GM12878 (cell line): ENCODE data around the gene SHPK. TPM values are rescaled to one million over a fixed set of nuclear protein-coding genes. Genes with fewer than 3 reads are reported as not detected.

Source experiments
- ATAC-seq: fragments of 200-7000 bp; cut with Tn5 transposase; 3 replicates; pipeline ENCODE4 v1.9.1; 2020; ENCODE audit warnings: mild to moderate bottlenecking, moderate library complexity
- BruUV-seq: library from RNA; stranded (reverse); fragments of 400-500 nt; replicated peaks from 2 replicates; lab custom pipeline; 2021; lab: Mats Ljungman, UMichigan
- CTCF ChIA-PET: fragments of 300-600 bp; sonication (Branson Sonifier 250); formaldehyde crosslinking; extraction: SDS; loops from one replicate; lab custom pipeline; 2021; ENCODE audit warnings: inconsistent platforms; lab: Yijun Ruan, JAX
- POLR2A ChIA-PET: fragments of 350-600 bp; formaldehyde crosslinking; extraction: SDS; loops from one replicate; lab custom pipeline; 2021; ENCODE audit warnings: inconsistent platforms; lab: Charles Lee
- RAD21 ChIA-PET: fragments of 300-600 bp; sonication (Branson Sonifier 250); formaldehyde crosslinking; loops from one replicate; lab custom pipeline; 2023; ENCODE audit warnings: antibody characterized with exemption; ENCODE audit not compliant: unreplicated experiment; lab: Charles Lee
- SMC1A ChIA-PET: fragments of 300-600 bp; sonication (Branson Sonifier 250); formaldehyde crosslinking; loops from one replicate; lab custom pipeline; 2023; ENCODE audit not compliant: unreplicated experiment, uncharacterized antibody; lab: Charles Lee
- DNase-seq: peaks from one replicate; pipeline ENCODE4 v3.0.0-alpha.2; 2011; ENCODE audit warnings: low read depth, low spot score
- FAIRE-seq: peaks from 3 replicates; lab custom pipeline; 2011; peaks lifted over from hg19 to GRCh38; lab: Jason Lieb, UNC
- H2AFZ ChIP-seq: 2 replicates; pipeline ENCODE4 v1.6.0; 2011; ENCODE audit warnings: low read depth, low read length, control low read depth; ENCODE audit not compliant: control insufficient read depth
- H3K27ac ChIP-seq: 2 replicates; pipeline ENCODE4 v1.5.1; 2011; ENCODE audit warnings: control low read depth; ENCODE audit not compliant: control insufficient read depth, insufficient read depth
- H3K27me3 ChIP-seq, 2 experiments: replicated peaks in 1 of 2; 2 replicates each; pipeline versions ENCODE4 v1.6.0 to v1.6.1; 2011; ENCODE audit warnings: low read length in 1 of 2; ENCODE audit not compliant: control insufficient read depth in 2 of 2, insufficient read depth in 2 of 2
- H3K36me3 ChIP-seq, 2 experiments: 2 replicates each; pipeline ENCODE4 v1.5.1; 2011; ENCODE audit warnings: low read length in 1 of 2; ENCODE audit not compliant: control insufficient read depth in 2 of 2, insufficient read depth in 2 of 2
- H3K4me1 ChIP-seq: 2 replicates; pipeline ENCODE4 v1.6.1; 2011; ENCODE audit warnings: mild to moderate bottlenecking, low read length, moderate library complexity, mixed read lengths; ENCODE audit not compliant: control insufficient read depth, insufficient read depth
- H3K4me2 ChIP-seq: 2 replicates; pipeline ENCODE4 v1.6.0; 2011; ENCODE audit warnings: control low read depth; ENCODE audit not compliant: control insufficient read depth, insufficient read depth
- H3K4me3 ChIP-seq: fragments of 200-600 bp; sonication (generic); 2 replicates; pipeline ENCODE4 v1.5.1; 2016
- H3K79me2 ChIP-seq: 2 replicates; pipeline ENCODE4 v1.6.0; 2011; ENCODE audit warnings: low read length; ENCODE audit not compliant: control insufficient read depth, insufficient read depth
- H3K9ac ChIP-seq: 2 replicates; pipeline ENCODE4 v1.8.0; 2011; ENCODE audit warnings: low read length, control low read depth, mixed read lengths; ENCODE audit not compliant: control insufficient read depth, insufficient read depth
- H3K9me3 ChIP-seq: replicated peaks from 3 replicates; pipeline ENCODE4 v1.5.1; 2011; ENCODE audit warnings: mild to moderate bottlenecking, low read length; ENCODE audit not compliant: control insufficient read depth, insufficient read depth
- H4K20me1 ChIP-seq: 2 replicates; pipeline ENCODE4 v1.6.0; 2011; ENCODE audit not compliant: control insufficient read depth, insufficient read depth
- CTCF ChIP-seq, 3 experiments: IDR thresholded peaks in 2 of 3; conservative IDR thresholded peaks in 1 of 3; 2 replicates each; pipeline ENCODE4 v1.5.1; 2011; ENCODE audit warnings: low read depth in 3 of 3, low read length in 3 of 3, mild to moderate bottlenecking in 3 of 3, control low read depth in 2 of 3, moderate library complexity in 2 of 3, inconsistent platforms in 1 of 3, mixed read lengths in 1 of 3; ENCODE audit not compliant: control insufficient read depth in 2 of 3, insufficient read depth in 1 of 3; ENCODE audit errors: extremely low read depth in 1 of 3
- MYC ChIP-seq: IDR thresholded peaks from 2 replicates; pipeline ENCODE4 v1.6.1; 2011; ENCODE audit warnings: mild to moderate bottlenecking, low read length, moderate library complexity, inconsistent platforms; ENCODE audit not compliant: insufficient read depth, insufficient replicate concordance, insufficient read length, severe bottlenecking
- SPI1 ChIP-seq: IDR thresholded peaks from 2 replicates; pipeline ENCODE4 v1.6.1; 2011; ENCODE audit warnings: low read depth, mild to moderate bottlenecking, low read length, moderate library complexity, borderline replicate concordance; ENCODE audit not compliant: insufficient read depth
- ZNF622 ChIP-seq: fragments of 450-650 bp; IDR thresholded peaks from 2 replicates; pipeline ENCODE4 v1.6.1; 2017; ENCODE audit warnings: mild to moderate bottlenecking, inconsistent platforms
- WGBS: methylation state at CpG from one replicate; pipeline ENCODE4 v1.1.6; 2016; ENCODE audit warnings: low lambda C conversion rate; ENCODE audit not compliant: insufficient replicate concordance, insufficient coverage; ENCODE audit errors: missing lambda C conversion rate; 5-methylcytosine and 5-hydroxymethylcytosine counted together
- in situ Hi-C: fragments of 300-500 bp; cut with MboI; formaldehyde crosslinking; loops from 9 replicates; pipeline ENCODE4 v1.14.3; 2018; ENCODE audit warnings: mixed read lengths
- intact Hi-C: fragments of 100-400 bp; cut with micrococcal nuclease; formaldehyde crosslinking; loops from one replicate; pipeline ENCODE4 v1.14.2; 2022; ENCODE audit not compliant: unreplicated experiment
- polyA plus RNA-seq, 11 experiments: library from polyadenylated mRNA; depleted of rRNA in 4 of 11; unstranded in 6 of 11; stranded (reverse) in 5 of 11; fragments of >200 nt; fragmentation: Nextera tagmentation in 4 of 11; fragmentation: Illumina TruSeq in 1 of 11; extraction: Ambion mirVana in 4 of 11; extraction: Trizol in 1 of 11; gene quantifications; 1 replicate in 1 of 11; 2 replicates in 10 of 11; pipeline versions ENCODE4 v1.2.1 to v1.2.3, GENCODE V29; 2011 to 2016; ENCODE audit warnings: inconsistent platforms in 2 of 11, missing spikeins in 2 of 11, low read depth in 1 of 11
- total RNA-seq, 4 experiments: library from RNA; depleted of rRNA in 3 of 4; stranded (reverse); fragments of >200 nt in 3 of 4; fragmentation: Illumina TruSeq in 1 of 4; extraction: Trizol in 1 of 4; gene quantifications; 2 replicates each; pipeline versions ENCODE4 v1.2.1 to v1.2.3, GENCODE V29; 2013 to 2021

The SHPK gene
- total and polyA plus RNA-seq, 10 of the 15 experiments (the other 5 are each of a cell fraction or from before 2014, with no cell fraction given): 1.7 to 16.6 (median 12.9) TPM

- RAD21 ChIA-PET: interaction anchor here (0.6 to 4.1 kb wide), 4 partner anchors 44 to 1337 kb away, joined by 4 to 26 read pairs (median 5); partner anchors contain the start of genes CTNS and SHPK
- H3K36me3 ChIP-seq: no peaks in the 10 kb centered on the region
- peak overlapping the region; percentile 99 for H3K4me2 ChIP-seq
- peaks cover 51% of the 10 kb centered on the region for H3K4me1 ChIP-seq
- ATAC-seq (no peak), DNase-seq (no peak)
- CTCF ChIA-PET: interaction anchor here (0.7 to 1.2 kb wide), 4 partner anchors 25 to 179 kb away, joined by 3 to 5 read pairs (median 4); no protein-coding TSS in a partner anchor
- in situ Hi-C loops: no loop called here
- peak overlapping the region; percentile 92 for H3K27ac ChIP-seq
- H3K27me3 ChIP-seq: no peaks in the 10 kb centered on the region
- H3K9me3 ChIP-seq: no peaks in the 10 kb centered on the region
- no peaks in the 10 kb centered on the region; the same call in none of the 2 replicates for H3K79me2 ChIP-seq
- SMC1A ChIA-PET: interaction anchor here (1.3 kb wide), 1 partner anchor 77 kb away, joined by 4 read pairs; the partner anchor contains the start of genes CTNS and SHPK
- TF ChIP-seq ZNF622: no peak
- TF ChIP-seq SPI1: no peak
- TF ChIP-seq CTCF (IDR thresholded peaks at IDR 0.05 in 2 of 3, conservative IDR thresholded peaks at IDR 0.05 in 1 of 3; ENCODE audit: control insufficient read depth in 2 of 3, extremely low read depth in 1 of 3, insufficient read depth in 1 of 3, low read depth in 3 of 3, low read length in 3 of 3): no peak
- no peak for TF ChIP-seq MYC
- TF ChIP-seq, all 136 proteins: peak for 0
- H2AFZ ChIP-seq: peak overlapping the region; percentile 88
- BruUV-seq: no TSS peak
- intact Hi-C loops: loop anchor here (2.0 to 10.0 kb wide), 2 partner anchors 78 to 106 kb away; partner anchors contain the start of genes CTNS, EMC6, SHPK and TAX1BP3
- WGBS: 64% methylated on average over 9 of the region's 9 CpGs
- peak overlapping the region; percentile 28; the same call in 1 of the 2 replicates for H3K4me3 ChIP-seq
- no peak for FAIRE-seq
- no peaks in the 10 kb centered on the region for H4K20me1 ChIP-seq
- POLR2A ChIA-PET: interaction anchor here (1.6 kb wide), 1 partner anchor 77 kb away, joined by 6 read pairs; the partner anchor contains the start of genes CTNS and SHPK
- H3K9ac ChIP-seq: peak overlapping the region; percentile 83
Observed at GRCh38 chr17:3559270-3559645, 76.8 kb downstream of the SHPK start.
